Measurements from ENCODE around the gene GNPTAB. TPM values are rescaled to one million over a fixed set of nuclear protein-coding genes. Genes with fewer than 3 reads are reported as not detected.

GNPTAB gene
- polyA plus RNA-seq, 2 of the 4 experiments (the other 2 are of a cell fraction): 20.3 to 29.3 TPM

- POLR2A ChIA-PET: interaction anchor here (1.2 kb wide), 1 partner anchor 61 kb away, joined by 3 read pairs; no protein-coding TSS in a partner anchor
- no peak overlapping the region for H3K4me2 ChIP-seq
- TF ChIP-seq ZC3H11A (IDR thresholded peaks at IDR 0.05) (no peak), TP53 (CRISPR knock-in tag; IDR thresholded peaks at IDR 0.05) (no peak), FOXS1 (CRISPR knock-in tag; IDR thresholded peaks at IDR 0.05) (no peak)
- CTCF ChIA-PET: interaction anchor here (1.4 to 2.6 kb wide), 5 partner anchors 8 to 70 kb away, joined by 3 to 13 read pairs (median 4); partner anchors contain the start of gene GNPTAB
- 73% methylated on average over 5 of the region's 5 CpGs for WGBS (ENCODE audit: missing lambda C conversion rate)
- no peak overlapping the region for H3K4me3 ChIP-seq
- H3K4me1 ChIP-seq: no peaks in the 10 kb centered on the region
- DNase-seq (ENCODE audit: low read depth in 1 of 2, low spot score in 1 of 2): no peak
- no peak for FAIRE-seq
- H3K27ac ChIP-seq: no peak overlapping the region
- no peaks in the 10 kb centered on the region for H3K9me3 ChIP-seq
- ATAC-seq: no peak
Observed at GRCh38 chr12:101769865-101770264, 60.9 kb downstream of the GNPTAB start.

DNA sequence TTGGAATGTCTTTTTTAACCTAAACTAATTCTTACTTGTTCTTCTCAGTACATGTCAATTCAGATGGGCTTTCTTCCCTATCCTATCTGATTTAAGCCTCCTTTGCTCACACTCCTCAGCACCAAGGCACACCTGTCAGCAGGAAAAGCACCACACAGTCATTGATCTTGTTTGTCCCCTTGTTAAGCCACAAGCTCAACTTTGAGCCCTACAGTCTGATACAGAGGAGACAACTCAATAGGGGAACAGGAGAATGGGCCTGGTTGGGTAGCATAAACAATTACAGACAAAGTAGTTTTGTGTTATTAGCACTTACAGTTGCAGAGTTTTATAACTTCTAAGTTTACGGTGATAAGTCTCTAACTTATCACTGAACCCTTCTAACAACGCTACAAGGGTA, 62.0 kb downstream of the GNPTAB start:
- no peak overlapping the region for H3K27ac ChIP-seq
- no peak for DNase-seq (ENCODE audit: low read depth in 1 of 2, low spot score in 1 of 2)
- H3K4me1 ChIP-seq: no peaks in the 10 kb centered on the region
- TF ChIP-seq CEBPB (IDR thresholded peaks at IDR 0.05): no peak
- no peak for TF ChIP-seq ZSCAN20 (CRISPR knock-in tag; IDR thresholded peaks at IDR 0.05)
- no peak for TF ChIP-seq CTCF (IDR thresholded peaks at IDR 0.05)
- no peak for TF ChIP-seq KDM5A (IDR thresholded peaks at IDR 0.05)
- TF ChIP-seq, protein P1, sequence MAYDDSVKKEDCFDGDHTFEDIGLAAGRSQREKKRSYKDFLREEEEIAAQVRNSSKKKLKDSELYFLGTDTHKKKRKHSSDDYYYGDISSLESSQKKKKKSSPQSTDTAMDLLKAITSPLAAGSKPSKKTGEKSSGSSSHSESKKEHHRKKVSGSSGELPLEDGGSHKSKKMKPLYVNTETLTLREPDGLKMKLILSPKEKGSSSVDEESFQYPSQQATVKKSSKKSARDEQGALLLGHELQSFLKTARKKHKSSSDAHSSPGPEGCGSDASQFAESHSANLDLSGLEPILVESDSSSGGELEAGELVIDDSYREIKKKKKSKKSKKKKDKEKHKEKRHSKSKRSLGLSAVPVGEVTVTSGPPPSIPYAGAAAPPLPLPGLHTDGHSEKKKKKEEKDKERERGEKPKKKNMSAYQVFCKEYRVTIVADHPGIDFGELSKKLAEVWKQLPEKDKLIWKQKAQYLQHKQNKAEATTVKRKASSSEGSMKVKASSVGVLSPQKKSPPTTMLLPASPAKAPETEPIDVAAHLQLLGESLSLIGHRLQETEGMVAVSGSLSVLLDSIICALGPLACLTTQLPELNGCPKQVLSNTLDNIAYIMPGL (CRISPR knock-in tag; IDR thresholded peaks at IDR 0.05; ENCODE audit: borderline replicate concordance): no peak
- no peak for TF ChIP-seq KDM1A (IDR thresholded peaks at IDR 0.05; ENCODE audit: low read depth)
- no peak for TF ChIP-seq SREBF2 (IDR thresholded peaks at IDR 0.05)
- no peak for TF ChIP-seq JUN (IDR thresholded peaks at IDR 0.05)
- no peak for TF ChIP-seq TFCP2L1 (CRISPR knock-in tag; IDR thresholded peaks at IDR 0.05)
- TF ChIP-seq ESRRA (IDR thresholded peaks at IDR 0.05; ENCODE audit: borderline replicate concordance, low read length): no peak
- TF ChIP-seq CBX2 (IDR thresholded peaks at IDR 0.05; ENCODE audit: borderline replicate concordance, low read depth): no peak
- H3K9me3 ChIP-seq: no peaks in the 10 kb centered on the region
- no peak for FAIRE-seq
- ATAC-seq: no peak
- 98% methylated on average over 2 of the region's 2 CpGs for WGBS (ENCODE audit: missing lambda C conversion rate)
- ChIA-PET POLR2A (interaction anchor here (1.2 kb wide), 1 partner anchor 62 kb away, joined by 3 read pairs; no protein-coding TSS in a partner anchor), CTCF (interaction anchor here (0.8 to 2.6 kb wide), 5 partner anchors 9 to 71 kb away, joined by 3 to 13 read pairs (median 4); partner anchors contain the start of gene GNPTAB)
- no peak overlapping the region for H3K4me2 ChIP-seq
- no peak overlapping the region for H3K4me3 ChIP-seq

GRCh38 chr12:101767537-101767936, 63.2 kb downstream of the GNPTAB start:
- no peak overlapping the region for H3K27ac ChIP-seq
- WGBS (ENCODE audit: missing lambda C conversion rate): 78% methylated on average over 1 of the region's 1 CpG
- FAIRE-seq: no peak
- no peaks in the 10 kb centered on the region for H3K4me1 ChIP-seq
- ATAC-seq: no peak
- H3K4me2 ChIP-seq: no peak overlapping the region
- ChIA-PET POLR2A (no interaction called here), CTCF (interaction anchor here (1.0 to 1.5 kb wide), 4 partner anchors 8 to 1112 kb away, joined by 3 to 7 read pairs (median 4); no protein-coding TSS in a partner anchor)
- TF ChIP-seq HOXB5 (CRISPR knock-in tag; IDR thresholded peaks at IDR 0.05) (no peak), KDM1A (IDR thresholded peaks at IDR 0.05; ENCODE audit: low read depth) (no peak), JUN (IDR thresholded peaks at IDR 0.05) (no peak), HEYL (CRISPR knock-in tag; IDR thresholded peaks at IDR 0.05) (no peak)
- no peak overlapping the region for H3K4me3 ChIP-seq
- DNase-seq (ENCODE audit: low read depth in 1 of 2, low spot score in 1 of 2): no peak
- no peaks in the 10 kb centered on the region for H3K9me3 ChIP-seq

Measured in A549 (cell line).